IMR-90 (cell line): ENCODE data around the gene COPZ1. TPM values are rescaled to one million over a fixed set of nuclear protein-coding genes. Genes with fewer than 3 reads are reported as not detected.

ENCODE experiments used
- ATAC-seq: fragments of 200-7000 bp; cut with Tn5 transposase; 2 replicates; pipeline ENCODE4 v1.9.1; 2020; ENCODE audit warnings: low read depth, mild to moderate bottlenecking, moderate library complexity
- BruUV-seq: library from RNA; stranded (reverse); fragments of 400-500 nt; replicated peaks from 2 replicates; lab custom pipeline; 2021; lab: Mats Ljungman, UMichigan
- CTCF ChIA-PET: fragments of 300-600 bp; formaldehyde crosslinking; extraction: SDS; loops from one replicate; lab custom pipeline; 2021; ENCODE audit warnings: antibody characterized with exemption; lab: Yijun Ruan, JAX
- POLR2A ChIA-PET: fragments of 300-600 bp; sonication (Branson Sonifier 250); formaldehyde crosslinking; loops from one replicate; lab custom pipeline; 2022; ENCODE audit warnings: antibody characterized with exemption; ENCODE audit not compliant: unreplicated experiment; lab: Charles Lee
- DNase-seq: peaks from one replicate; pipeline ENCODE4 v3.0.0; 2013
- H2AFZ ChIP-seq: replicated peaks from 2 replicates; pipeline ENCODE3; 2013; ENCODE audit warnings: low read length, mild to moderate bottlenecking; ENCODE audit not compliant: poor library complexity
- H2AK5ac ChIP-seq: 2 replicates; pipeline ENCODE4 v1.6.1; 2013; ENCODE audit warnings: low read depth, low read length, inconsistent platforms
- H2AK9ac ChIP-seq: replicated peaks from 2 replicates; pipeline ENCODE3; 2013; ENCODE audit warnings: mild to moderate bottlenecking, low read depth, low read length, moderate library complexity; ENCODE audit not compliant: poor library complexity
- H2BK120ac ChIP-seq: 2 replicates; pipeline ENCODE4 v1.6.1; 2013; ENCODE audit warnings: low read depth, low read length, inconsistent platforms
- H2BK15ac ChIP-seq: 3 replicates; pipeline ENCODE4 v1.6.1; 2013; ENCODE audit warnings: low read depth, low read length, inconsistent platforms
- H2BK20ac ChIP-seq: 2 replicates; pipeline ENCODE4 v1.6.1; 2013; ENCODE audit warnings: low read depth, mild to moderate bottlenecking, inconsistent platforms, low read length, moderate library complexity
- H2BK5ac ChIP-seq: 2 replicates; pipeline ENCODE4 v1.6.1; 2013; ENCODE audit warnings: mild to moderate bottlenecking, low read depth, low read length, inconsistent platforms; ENCODE audit not compliant: poor library complexity, severe bottlenecking
- H3K14ac ChIP-seq: replicated peaks from 2 replicates; pipeline ENCODE4 v1.6.1; 2013; ENCODE audit warnings: low read depth, low read length, inconsistent platforms
- H3K18ac ChIP-seq: 2 replicates; pipeline ENCODE4 v1.6.1; 2013; ENCODE audit warnings: low read depth, low read length, control low read depth
- H3K23ac ChIP-seq: 2 replicates; pipeline ENCODE4 v1.6.1; 2013; ENCODE audit warnings: low read depth, low read length, inconsistent platforms
- H3K27ac ChIP-seq: 2 replicates; pipeline ENCODE4 v1.5.1; 2013; ENCODE audit warnings: mild to moderate bottlenecking, control low read depth, low read length; ENCODE audit not compliant: insufficient read depth
- H3K27me3 ChIP-seq: 2 replicates; pipeline ENCODE4 v1.6.1; 2013; ENCODE audit warnings: low read length; ENCODE audit not compliant: control insufficient read depth, insufficient read depth
- H3K36me3 ChIP-seq: 2 replicates; pipeline ENCODE4 v1.6.1; 2013; ENCODE audit warnings: low read length, mixed read lengths; ENCODE audit not compliant: control insufficient read depth, insufficient read depth
- H3K4ac ChIP-seq: 2 replicates; pipeline ENCODE4 v1.6.1; 2013; ENCODE audit warnings: low read depth, low read length, inconsistent platforms
- H3K4me1 ChIP-seq: 2 replicates; pipeline ENCODE4 v1.6.1; 2013; ENCODE audit warnings: low read length, mixed read lengths; ENCODE audit not compliant: control insufficient read depth, insufficient read depth
- H3K4me2 ChIP-seq: 2 replicates; pipeline ENCODE4 v1.6.1; 2013; ENCODE audit warnings: low read depth, mild to moderate bottlenecking, control low read depth, low read length, moderate library complexity
- H3K4me3 ChIP-seq: 2 replicates; pipeline ENCODE4 v1.5.1; 2013; ENCODE audit warnings: low read depth, mild to moderate bottlenecking, control low read depth, low read length, moderate library complexity; ENCODE audit not compliant: insufficient read depth
- H3K56ac ChIP-seq: 2 replicates; pipeline ENCODE4 v1.6.1; 2013; ENCODE audit warnings: low read length, inconsistent platforms; ENCODE audit not compliant: insufficient read depth; ENCODE audit errors: extremely low read depth
- H3K79me1 ChIP-seq, 2 experiments: 2 replicates each; pipeline ENCODE4 v1.6.1; 2013; ENCODE audit warnings: low read length in 2 of 2, inconsistent platforms in 1 of 2, low read depth in 1 of 2
- H3K9ac ChIP-seq: 2 replicates; pipeline ENCODE4 v1.6.1; 2013; ENCODE audit warnings: low read depth, low read length, control low read depth
- H3K9me1 ChIP-seq: 2 replicates; pipeline ENCODE4 v1.6.1; 2013; ENCODE audit warnings: low read length, inconsistent platforms; ENCODE audit not compliant: insufficient read depth
- H3K9me3 ChIP-seq: 2 replicates; pipeline ENCODE4 v1.6.1; 2013; ENCODE audit warnings: low read length; ENCODE audit not compliant: control insufficient read depth, insufficient read depth
- H4K20me1 ChIP-seq: 2 replicates; pipeline ENCODE4 v1.6.1; 2013; ENCODE audit warnings: low read length, inconsistent platforms; ENCODE audit not compliant: insufficient read depth
- H4K5ac ChIP-seq: 2 replicates; pipeline ENCODE4 v1.6.1; 2013; ENCODE audit warnings: mild to moderate bottlenecking, low read depth, low read length, control low read depth
- H4K8ac ChIP-seq, 2 experiments: 2 replicates each; pipeline ENCODE4 v1.6.1; 2013; ENCODE audit warnings: low read depth in 2 of 2, low read length in 2 of 2, control low read depth in 1 of 2, inconsistent platforms in 1 of 2
- H4K91ac ChIP-seq: 2 replicates; pipeline ENCODE4 v1.6.1; 2013; ENCODE audit warnings: low read depth, low read length, inconsistent platforms; ENCODE audit not compliant: insufficient read depth
- BHLHE40 ChIP-seq: fragments of 150-350 bp; IDR thresholded peaks from 2 replicates; pipeline ENCODE4 v1.6.1; 2016; ENCODE audit warnings: mild to moderate bottlenecking, low read depth, low read length
- FOS ChIP-seq: fragments of 150-350 bp; IDR thresholded peaks from 2 replicates; pipeline ENCODE4 v1.6.1; 2016; ENCODE audit warnings: low read depth, low read length
- RCOR1 ChIP-seq: IDR thresholded peaks from 2 replicates; pipeline ENCODE4 v1.6.1; 2012; ENCODE audit warnings: mild to moderate bottlenecking, low read length, improper control_type of control experiment; ENCODE audit not compliant: insufficient replicate concordance
- WGBS, 2 experiments: methylation state at CpG; one replicate each; pipeline versions ENCODE4 v1.1.5 to v1.1.7; 2013; ENCODE audit warnings: missing lambda C conversion rate in 2 of 2; ENCODE audit not compliant: insufficient read length in 1 of 2; ENCODE audit errors: extremely low coverage in 2 of 2; 5-methylcytosine and 5-hydroxymethylcytosine counted together
- dilution Hi-C: fragments of 300-500 bp; cut with HindIII; formaldehyde crosslinking; loops from one replicate; pipeline ENCODE4 v1.14.3; 2018; ENCODE audit warnings: low sequenced_read_pairs; ENCODE audit not compliant: unreplicated experiment
- in situ Hi-C: fragments of 300-500 bp; cut with MboI; formaldehyde crosslinking; loops from 3 replicates; pipeline ENCODE4 v1.14.3; 2019; ENCODE audit warnings: low sequenced_read_pairs, inconsistent platforms, mixed read lengths
- intact Hi-C: fragments of 100-400 bp; cut with micrococcal nuclease; formaldehyde crosslinking; loops from 2 replicates; pipeline ENCODE4 v1.10.0; 2022
- polyA plus RNA-seq, 3 experiments: library from polyadenylated mRNA; depleted of rRNA; stranded (reverse); fragments of >200 nt; gene quantifications; 2 replicates each; pipeline ENCODE4 v1.2.3, GENCODE V29; 2012; ENCODE audit warnings: low replicate concordance in 1 of 3
- total RNA-seq: library from RNA; depleted of rRNA; stranded (reverse); fragments of >200 nt; gene quantifications from 2 replicates; pipeline ENCODE4 v1.2.3, GENCODE V29; 2012
- TF ChIP-seq, protein P1 (sequence below): fragments of 150-350 bp; IDR thresholded peaks from 2 replicates; pipeline ENCODE4 v1.6.1; 2016; ENCODE audit warnings: low read depth, mild to moderate bottlenecking, low read length, moderate library complexity, borderline replicate concordance

The COPZ1 gene
- total and polyA plus RNA-seq, 2 of the 4 experiments (the other 2 are of a cell fraction): 187 to 382 TPM

DNA sequence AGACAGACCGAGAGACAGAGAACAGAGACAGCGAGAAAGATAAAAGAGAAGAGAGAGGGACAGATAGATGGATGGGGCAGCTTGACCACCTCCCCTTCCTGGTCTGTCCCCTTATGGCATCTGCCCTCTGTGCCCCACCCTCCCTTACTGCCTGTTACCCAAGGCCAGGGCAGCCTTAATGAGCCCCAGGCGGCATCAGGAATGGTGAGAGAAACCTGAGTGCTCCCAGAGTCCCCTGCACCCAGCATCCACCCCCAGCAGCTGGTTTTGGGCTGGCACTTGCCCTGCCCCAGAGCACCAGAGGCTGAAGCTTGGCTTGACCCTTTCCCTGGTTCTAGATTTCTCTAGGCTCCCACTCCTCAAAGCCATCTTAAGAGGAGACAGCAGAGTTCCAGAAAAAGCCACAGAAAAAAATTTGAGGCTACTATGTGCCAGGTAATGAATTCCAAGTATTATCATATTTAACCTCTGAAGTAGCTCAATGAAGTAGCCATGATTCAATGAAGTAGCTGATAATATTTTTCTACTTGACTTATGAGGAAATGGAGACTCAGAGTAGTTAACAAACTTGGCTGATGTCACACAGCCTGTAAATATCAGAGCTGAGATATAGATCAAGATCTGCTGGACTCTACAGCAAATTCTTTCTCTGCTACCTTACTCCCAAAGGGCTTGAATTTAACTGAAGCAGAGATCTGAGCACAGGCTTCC lies 61.6 kb downstream of the COPZ1 start:
- Histone ChIP-seq H3K4me2 (no peak overlapping the region), H2AK9ac (no peak overlapping the region), H3K56ac (no peak overlapping the region), H2BK15ac (no peak overlapping the region), H2BK20ac (no peak overlapping the region), H3K23ac (no peak overlapping the region), H2BK5ac (no peak overlapping the region), H3K18ac (no peak overlapping the region), H3K36me3 (no peaks in the 10 kb centered on the region; the same call in 1 of the 2 replicates), H2BK120ac (no peak overlapping the region), H3K9me3 (no peaks in the 10 kb centered on the region), H3K4me3 (no peak overlapping the region), H3K27me3 (no peaks in the 10 kb centered on the region), H3K27ac (no peak overlapping the region), H4K8ac (no peak overlapping the region), H3K9ac (no peak overlapping the region), H3K4ac (no peak overlapping the region), H3K79me1 (no peaks in the 10 kb centered on the region), H3K9me1 (no peaks in the 10 kb centered on the region; the same call in 1 of the 2 replicates), H4K91ac (no peak overlapping the region), H2AK5ac (peak overlapping the region; percentile 52; the same call in 1 of the 2 replicates), H4K20me1 (no peaks in the 10 kb centered on the region), H2AFZ (no peak overlapping the region), H3K14ac (no peak overlapping the region), H4K5ac (no peak overlapping the region), H3K4me1 (peaks cover 13% of the 10 kb centered on the region)
- intact Hi-C loops: no loop called here
- TF ChIP-seq, protein P1, sequence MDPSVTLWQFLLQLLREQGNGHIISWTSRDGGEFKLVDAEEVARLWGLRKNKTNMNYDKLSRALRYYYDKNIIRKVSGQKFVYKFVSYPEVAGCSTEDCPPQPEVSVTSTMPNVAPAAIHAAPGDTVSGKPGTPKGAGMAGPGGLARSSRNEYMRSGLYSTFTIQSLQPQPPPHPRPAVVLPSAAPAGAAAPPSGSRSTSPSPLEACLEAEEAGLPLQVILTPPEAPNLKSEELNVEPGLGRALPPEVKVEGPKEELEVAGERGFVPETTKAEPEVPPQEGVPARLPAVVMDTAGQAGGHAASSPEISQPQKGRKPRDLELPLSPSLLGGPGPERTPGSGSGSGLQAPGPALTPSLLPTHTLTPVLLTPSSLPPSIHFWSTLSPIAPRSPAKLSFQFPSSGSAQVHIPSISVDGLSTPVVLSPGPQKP: no peak
- TF ChIP-seq BHLHE40: no peak
- TF ChIP-seq FOS: no peak
- TF ChIP-seq RCOR1: no peak
- dilution Hi-C loops: no loop called here
- POLR2A ChIA-PET: no interaction called here
- DNase-seq: no peak
- no CpG with 5 or more reads among the region's 3 CpGs for WGBS, 2 experiments
- ATAC-seq: no peak
- in situ Hi-C loops: no loop called here
- BruUV-seq: no TSS peak
- CTCF ChIA-PET: interaction anchor here (0.7 to 1.2 kb wide), 2 partner anchors 13 to 60 kb away, joined by 3 to 5 read pairs; no protein-coding TSS in a partner anchor
